ENCODE data around the gene PLOD3. TPM values are rescaled to one million over a fixed set of nuclear protein-coding genes. Genes with fewer than 3 reads are reported as not detected.

The PLOD3 gene
- total and polyA plus RNA-seq, 9 of the 15 experiments (the other 6 are each of a cell fraction or from before 2014, with no cell fraction given), result 2.8 to 101 (median 30.9) TPM

Small RNAs within 50 kb of the gene (microRNA-seq; reads per million reads assigned to microRNA genes)
- not detected for gene MIR4653 (ENCODE audit: borderline microRNAs expressed)

Small RNAs within 50 kb of the gene (small RNA-seq; reads per million reads assigned to genes)
- not detected for gene MIR4653

Other genes with a start within 250 kb of the PLOD3 start
Only the 7 nearest of the 13 such genes appear.
- 149 and 163 TPM in 2 replicates for gene AP1S1, start 63.1 kb downstream of the PLOD3 start, total RNA-seq (2014; rRNA removed)
- gene AP1S1, start 63.1 kb downstream of the PLOD3 start, total RNA-seq (2014; rRNA removed; fragmentation: Illumina TruSeq; extraction: Trizol), result 68.6 and 77.7 TPM in 2 replicates
- 71.8 and 71.9 TPM in 2 replicates for gene AP1S1, start 63.1 kb downstream of the PLOD3 start, total RNA-seq (2015; rRNA removed; fragmentation: Illumina TruSeq; extraction: Trizol)
- 89.4 and 91.2 TPM in 2 replicates for gene AP1S1, start 63.1 kb downstream of the PLOD3 start, total RNA-seq (2021)
- 113 and 121 TPM in 2 replicates for gene AP1S1, start 63.1 kb downstream of the PLOD3 start, polyA plus RNA-seq (2011; rRNA removed)
- 79.8 and 104 TPM in 2 replicates for gene AP1S1, start 63.1 kb downstream of the PLOD3 start, polyA plus RNA-seq (2014; fragmentation: Illumina TruSeq; extraction: Trizol)
- 10 to 100 TPM in 1 of 2 experiments, 1 to 10 TPM in 1; 4.4 to 13.6 TPM for gene AP1S1, start 63.1 kb downstream of the PLOD3 start, polyA plus RNA-seq (2014; fragmentation: Nextera tagmentation; extraction: Ambion mirVana)
- gene AP1S1, start 63.1 kb downstream of the PLOD3 start, polyA plus RNA-seq (2014; rRNA removed), result 125 and 188 TPM in 2 replicates
- gene VGF, start 52.0 kb downstream of the PLOD3 start, total RNA-seq (2014; rRNA removed), result 1.8 and 2.8 TPM in 2 replicates
- gene VGF, start 52.0 kb downstream of the PLOD3 start, total RNA-seq (2014; rRNA removed; fragmentation: Illumina TruSeq; extraction: Trizol), result 0.19 and 0.22 TPM in 2 replicates
- 0.40 and 0.45 TPM in 2 replicates for gene VGF, start 52.0 kb downstream of the PLOD3 start, total RNA-seq (2015; rRNA removed; fragmentation: Illumina TruSeq; extraction: Trizol)
- gene VGF, start 52.0 kb downstream of the PLOD3 start, total RNA-seq (2021), result 4.2 and 5.7 TPM in 2 replicates
- gene VGF, start 52.0 kb downstream of the PLOD3 start, polyA plus RNA-seq (2011; rRNA removed), result 0.14 and 0.23 TPM in 2 replicates
- gene VGF, start 52.0 kb downstream of the PLOD3 start, polyA plus RNA-seq (2014; fragmentation: Illumina TruSeq; extraction: Trizol), result 0.34 and 0.79 TPM in 2 replicates
- gene VGF, start 52.0 kb downstream of the PLOD3 start, polyA plus RNA-seq (2014; fragmentation: Nextera tagmentation; extraction: Ambion mirVana), result under 1 TPM; 0.03 to 0.08 TPM
- gene VGF, start 52.0 kb downstream of the PLOD3 start, polyA plus RNA-seq (2014; rRNA removed), result 1.4 and 1.7 TPM in 2 replicates
- not detected in 2 replicates for gene NAT16, start 37.3 kb downstream of the PLOD3 start, total RNA-seq (2014; rRNA removed)
- not detected in 2 replicates for gene NAT16, start 37.3 kb downstream of the PLOD3 start, total RNA-seq (2014; rRNA removed; fragmentation: Illumina TruSeq; extraction: Trizol)
- gene NAT16, start 37.3 kb downstream of the PLOD3 start, total RNA-seq (2015; rRNA removed; fragmentation: Illumina TruSeq; extraction: Trizol), result not detected in 2 replicates
- gene NAT16, start 37.3 kb downstream of the PLOD3 start, total RNA-seq (2021), result not detected in 2 replicates
- not detected in 2 replicates for gene NAT16, start 37.3 kb downstream of the PLOD3 start, polyA plus RNA-seq (2011; rRNA removed)
- not detected in 2 replicates for gene NAT16, start 37.3 kb downstream of the PLOD3 start, polyA plus RNA-seq (2014; fragmentation: Illumina TruSeq; extraction: Trizol)
- under 1 TPM in 1 of 2 experiments, not detected in 1; 0.04 TPM for gene NAT16, start 37.3 kb downstream of the PLOD3 start, polyA plus RNA-seq (2014; fragmentation: Nextera tagmentation; extraction: Ambion mirVana)
- not detected in 2 replicates for gene NAT16, start 37.3 kb downstream of the PLOD3 start, polyA plus RNA-seq (2014; rRNA removed)
- gene MOGAT3, start 16.5 kb downstream of the PLOD3 start, total RNA-seq (2014; rRNA removed), result not detected in 2 replicates
- not detected in 2 replicates for gene MOGAT3, start 16.5 kb downstream of the PLOD3 start, total RNA-seq (2014; rRNA removed; fragmentation: Illumina TruSeq; extraction: Trizol)
- gene MOGAT3, start 16.5 kb downstream of the PLOD3 start, total RNA-seq (2015; rRNA removed; fragmentation: Illumina TruSeq; extraction: Trizol), result not detected in 2 replicates
- not detected in 2 replicates for gene MOGAT3, start 16.5 kb downstream of the PLOD3 start, total RNA-seq (2021)
- 0.07 and 0.13 TPM in 2 replicates for gene MOGAT3, start 16.5 kb downstream of the PLOD3 start, polyA plus RNA-seq (2011; rRNA removed)
- not detected in 2 replicates for gene MOGAT3, start 16.5 kb downstream of the PLOD3 start, polyA plus RNA-seq (2014; fragmentation: Illumina TruSeq; extraction: Trizol)
- under 1 TPM; 0.07 to 0.17 TPM for gene MOGAT3, start 16.5 kb downstream of the PLOD3 start, polyA plus RNA-seq (2014; fragmentation: Nextera tagmentation; extraction: Ambion mirVana)
- not detected in 2 replicates for gene MOGAT3, start 16.5 kb downstream of the PLOD3 start, polyA plus RNA-seq (2014; rRNA removed)
- gene ZNHIT1, start 584 bp upstream of the PLOD3 start, total RNA-seq (2014; rRNA removed), result 162 and 189 TPM in 2 replicates
- gene ZNHIT1, start 584 bp upstream of the PLOD3 start, total RNA-seq (2014; rRNA removed; fragmentation: Illumina TruSeq; extraction: Trizol), result 34.7 and 37.7 TPM in 2 replicates
- 67.7 and 70.1 TPM in 2 replicates for gene ZNHIT1, start 584 bp upstream of the PLOD3 start, total RNA-seq (2015; rRNA removed; fragmentation: Illumina TruSeq; extraction: Trizol)
- 98.3 and 110 TPM in 2 replicates for gene ZNHIT1, start 584 bp upstream of the PLOD3 start, total RNA-seq (2021)
- gene ZNHIT1, start 584 bp upstream of the PLOD3 start, polyA plus RNA-seq (2011; rRNA removed), result 29.6 and 38.3 TPM in 2 replicates
- gene ZNHIT1, start 584 bp upstream of the PLOD3 start, polyA plus RNA-seq (2014; fragmentation: Illumina TruSeq; extraction: Trizol), result 81.6 and 101 TPM in 2 replicates
- 10 to 100 TPM in 1 of 2 experiments, 1 to 10 TPM in 1; 6.4 to 24.5 TPM for gene ZNHIT1, start 584 bp upstream of the PLOD3 start, polyA plus RNA-seq (2014; fragmentation: Nextera tagmentation; extraction: Ambion mirVana)
- gene ZNHIT1, start 584 bp upstream of the PLOD3 start, polyA plus RNA-seq (2014; rRNA removed), result 132 and 140 TPM in 2 replicates
- 3.0 and 8.4 TPM in 2 replicates for gene CLDN15, start 20.2 kb upstream of the PLOD3 start, total RNA-seq (2014; rRNA removed)
- 3.0 and 4.0 TPM in 2 replicates for gene CLDN15, start 20.2 kb upstream of the PLOD3 start, total RNA-seq (2014; rRNA removed; fragmentation: Illumina TruSeq; extraction: Trizol)
- gene CLDN15, start 20.2 kb upstream of the PLOD3 start, total RNA-seq (2015; rRNA removed; fragmentation: Illumina TruSeq; extraction: Trizol), result 6.7 and 7.4 TPM in 2 replicates
- 10.0 and 10.6 TPM in 2 replicates for gene CLDN15, start 20.2 kb upstream of the PLOD3 start, total RNA-seq (2021)
- gene CLDN15, start 20.2 kb upstream of the PLOD3 start, polyA plus RNA-seq (2011; rRNA removed), result 11.6 and 16.2 TPM in 2 replicates
- gene CLDN15, start 20.2 kb upstream of the PLOD3 start, polyA plus RNA-seq (2014; fragmentation: Illumina TruSeq; extraction: Trizol), result 10.2 and 11.1 TPM in 2 replicates
- under 1 TPM; 0.32 to 0.39 TPM for gene CLDN15, start 20.2 kb upstream of the PLOD3 start, polyA plus RNA-seq (2014; fragmentation: Nextera tagmentation; extraction: Ambion mirVana)
- 14.5 and 17.9 TPM in 2 replicates for gene CLDN15, start 20.2 kb upstream of the PLOD3 start, polyA plus RNA-seq (2014; rRNA removed)
- gene FIS1, start 27.5 kb upstream of the PLOD3 start, total RNA-seq (2014; rRNA removed), result 197 and 221 TPM in 2 replicates
- gene FIS1, start 27.5 kb upstream of the PLOD3 start, total RNA-seq (2014; rRNA removed; fragmentation: Illumina TruSeq; extraction: Trizol), result 58.7 and 95.0 TPM in 2 replicates
- 127 and 128 TPM in 2 replicates for gene FIS1, start 27.5 kb upstream of the PLOD3 start, total RNA-seq (2015; rRNA removed; fragmentation: Illumina TruSeq; extraction: Trizol)
- 144 and 145 TPM in 2 replicates for gene FIS1, start 27.5 kb upstream of the PLOD3 start, total RNA-seq (2021)
- gene FIS1, start 27.5 kb upstream of the PLOD3 start, polyA plus RNA-seq (2011; rRNA removed), result 125 and 148 TPM in 2 replicates
- gene FIS1, start 27.5 kb upstream of the PLOD3 start, polyA plus RNA-seq (2014; fragmentation: Illumina TruSeq; extraction: Trizol), result 151 and 157 TPM in 2 replicates
- 100 to 1,000 TPM in 1 of 2 experiments, 10 to 100 TPM in 1; 86.0 to 118 TPM for gene FIS1, start 27.5 kb upstream of the PLOD3 start, polyA plus RNA-seq (2014; fragmentation: Nextera tagmentation; extraction: Ambion mirVana)
- gene FIS1, start 27.5 kb upstream of the PLOD3 start, polyA plus RNA-seq (2014; rRNA removed), result 247 and 257 TPM in 2 replicates

Data from K562 (cell line).